Right lobe of liver (tissue), 6 donors: Measurements from ENCODE around the gene ITPR1. TPM values are rescaled to one million over a fixed set of nuclear protein-coding genes. Genes with fewer than 3 reads are reported as not detected.

ENCODE experiments used
- ATAC-seq, 4 donors: fragments of 200-7000 bp; cut with Tn5 transposase; one replicate each; pipeline ENCODE4 v1.9.1; 2020; ENCODE audit warnings: mild to moderate bottlenecking in 4 of 4, moderate library complexity in 4 of 4
- DNase-seq, 3 donors: peaks; one replicate each; pipeline ENCODE4 v3.0.0-alpha.2; 2020
- H3K27ac ChIP-seq, 3 donors: fragments of 200-600 bp; one replicate each; pipeline ENCODE4 v1.8.0; 2022
- H3K27me3 ChIP-seq, 2 donors: fragments of 200-600 bp; one replicate each; pipeline ENCODE4 v1.8.0; 2022
- H3K36me3 ChIP-seq, 4 donors: fragments of 200-600 bp; sonication (generic) in 1 of 4; one replicate each; pipeline versions ENCODE4 v1.5.1 to v1.8.0; 2017 to 2022; ENCODE audit warnings: control low read depth in 1 of 4
- H3K4me1 ChIP-seq, 4 donors: fragments of 200-600 bp; sonication (generic) in 1 of 4; one replicate each; pipeline versions ENCODE4 v1.5.1 to v1.8.0; 2017 to 2022; ENCODE audit warnings: control low read depth in 1 of 4
- H3K4me3 ChIP-seq, 3 donors: fragments of 200-600 bp; one replicate each; pipeline ENCODE4 v1.8.0; 2022
- H3K9me3 ChIP-seq, 4 donors: fragments of 200-600 bp; sonication (generic) in 1 of 4; one replicate each; pipeline versions ENCODE4 v1.5.1 to v1.8.0; 2017 to 2022; ENCODE audit warnings: control low read depth in 1 of 4
- POLR2A ChIP-seq: fragments of 450-650 bp; IDR thresholded peaks from one replicate; pipeline ENCODE4 v1.6.1; 2017; ENCODE audit warnings: antibody characterized with exemption, mild to moderate bottlenecking
- WGBS: methylation state at CpG from one replicate; pipeline ENCODE4 v1.1.6; 2018; ENCODE audit warnings: low coverage, low lambda C conversion rate; ENCODE audit not compliant: insufficient coverage; ENCODE audit errors: missing lambda C conversion rate; 5-methylcytosine and 5-hydroxymethylcytosine counted together
- intact Hi-C, 2 donors: fragments of 100-400 bp; cut with DNase I; formaldehyde crosslinking; loops; one replicate each; pipeline versions ENCODE4 v1.11.2 to v1.14.1; 2022
- total RNA-seq, 6 experiments: library from RNA; depleted of rRNA in 2 of 6; stranded (reverse); fragments of >200 nt in 2 of 6; fragmentation: NEBNext Ultra II Directional in 3 of 6; extraction: Animal tissue kit (Norgen Biotek cat#: 25700) in 3 of 6; gene quantifications; one replicate each; pipeline versions ENCODE4 v1.1.0 to v1.2.4, GENCODE V29; 2016 to 2023
- TF ChIP-seq, protein P1 (sequence below), 4 donors: fragments of 200-600 bp in 3 of 4; fragments of 450-650 bp in 1 of 4; IDR thresholded peaks; one replicate each; pipeline versions ENCODE4 v1.5.1 to v1.8.0; 2016 to 2022; ENCODE audit warnings: antibody characterized with exemption in 4 of 4, mild to moderate bottlenecking in 2 of 4
- donor health status: DM: no; HTN: yes; CAD: no.
- donor health status: DM: no; HTN: no; CAD: no.
- donor health status: DM: no; HTN: no; CAD: no.
- donor health status: DM: no; HTN: yes; CAD: no.
- donor health status: DM: no; HTN: yes; CAD: no.

ITPR1 gene
- total RNA-seq, 6 experiments from 2014 or later: 6.5 to 16.2 (median 11.5) TPM

DNA sequence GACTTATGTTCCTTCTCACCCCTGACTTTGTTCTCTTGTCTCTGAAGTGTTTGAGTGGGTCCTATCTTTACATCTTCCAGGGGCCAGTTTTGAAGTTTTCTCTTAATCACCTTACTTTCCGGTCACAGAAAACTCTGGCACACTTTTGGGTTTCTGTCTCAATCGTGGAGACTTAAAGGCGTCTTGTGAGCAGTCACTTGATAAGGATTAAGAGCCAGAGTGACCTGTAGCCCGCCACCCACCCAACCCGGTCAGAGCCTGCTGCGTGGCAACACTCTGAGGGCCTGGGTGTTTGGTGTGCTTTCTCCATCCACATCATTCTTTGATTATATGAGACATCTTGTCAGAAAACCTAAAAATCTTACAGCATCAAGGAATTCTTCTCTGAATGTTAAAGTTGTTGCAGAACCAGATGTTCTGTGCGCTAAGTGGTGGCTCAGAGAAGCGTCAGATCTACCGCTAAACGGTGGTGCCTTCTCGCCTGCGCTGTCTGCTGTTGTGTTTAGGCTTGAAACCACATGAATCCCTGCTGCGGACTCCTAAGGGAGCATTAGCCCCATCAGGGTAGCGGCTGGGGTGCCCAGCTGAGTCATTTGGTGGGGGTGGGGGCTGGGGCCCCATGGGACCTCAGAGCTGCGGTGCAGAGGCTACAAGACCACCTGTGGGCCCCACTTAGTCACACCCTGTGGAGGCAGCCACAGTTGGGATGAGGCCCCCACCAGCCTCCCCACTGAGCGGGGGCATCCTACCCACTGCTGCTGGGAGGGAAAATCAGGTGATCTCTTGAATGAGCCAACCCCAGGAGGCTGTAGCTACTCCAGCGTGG is 327.4 kb downstream of the ITPR1 start:
- Histone ChIP-seq H3K36me3 (peaks cover 0 to 2% (median 0%) of the 10 kb centered on the region in 4 donors), H3K4me1 (peaks cover 0 to 9% (median 0%) of the 10 kb centered on the region in 4 donors), H3K27me3 (no peaks in the 10 kb centered on the region), H3K9me3 (no peaks in the 10 kb centered on the region), H3K27ac (no peak overlapping the region), H3K4me3 (no peak overlapping the region)
- 100% methylated on average over 6 of the region's 17 CpGs for WGBS
- DNase-seq (no peak), ATAC-seq (no peak)
- TF ChIP-seq POLR2A: no peak
- TF ChIP-seq, protein P1, sequence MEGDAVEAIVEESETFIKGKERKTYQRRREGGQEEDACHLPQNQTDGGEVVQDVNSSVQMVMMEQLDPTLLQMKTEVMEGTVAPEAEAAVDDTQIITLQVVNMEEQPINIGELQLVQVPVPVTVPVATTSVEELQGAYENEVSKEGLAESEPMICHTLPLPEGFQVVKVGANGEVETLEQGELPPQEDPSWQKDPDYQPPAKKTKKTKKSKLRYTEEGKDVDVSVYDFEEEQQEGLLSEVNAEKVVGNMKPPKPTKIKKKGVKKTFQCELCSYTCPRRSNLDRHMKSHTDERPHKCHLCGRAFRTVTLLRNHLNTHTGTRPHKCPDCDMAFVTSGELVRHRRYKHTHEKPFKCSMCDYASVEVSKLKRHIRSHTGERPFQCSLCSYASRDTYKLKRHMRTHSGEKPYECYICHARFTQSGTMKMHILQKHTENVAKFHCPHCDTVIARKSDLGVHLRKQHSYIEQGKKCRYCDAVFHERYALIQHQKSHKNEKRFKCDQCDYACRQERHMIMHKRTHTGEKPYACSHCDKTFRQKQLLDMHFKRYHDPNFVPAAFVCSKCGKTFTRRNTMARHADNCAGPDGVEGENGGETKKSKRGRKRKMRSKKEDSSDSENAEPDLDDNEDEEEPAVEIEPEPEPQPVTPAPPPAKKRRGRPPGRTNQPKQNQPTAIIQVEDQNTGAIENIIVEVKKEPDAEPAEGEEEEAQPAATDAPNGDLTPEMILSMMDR (IDR thresholded peaks at IDR 0.05): no peak
- intact Hi-C loops: no loop called here

DNA sequence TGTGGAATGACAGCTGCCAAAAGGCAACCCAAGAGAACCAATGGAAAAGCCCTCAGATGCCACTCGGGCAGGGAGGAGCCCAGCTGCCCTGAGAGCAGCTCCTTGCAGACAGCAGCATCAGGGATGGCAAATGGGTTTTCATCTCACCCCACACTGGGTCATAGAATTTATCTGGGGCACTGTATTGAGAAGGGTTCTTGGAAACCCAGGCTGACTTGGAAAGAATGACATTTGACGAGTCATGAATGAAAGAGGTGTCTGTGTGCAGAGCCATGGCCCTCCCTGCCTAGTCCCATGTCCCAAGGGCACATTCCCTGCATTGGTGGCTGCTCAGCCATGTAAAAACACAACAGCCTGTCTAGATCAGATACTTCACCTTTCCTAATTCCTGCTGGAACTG is 328.2 kb downstream of the ITPR1 start:
- no peak for DNase-seq
- H3K27ac ChIP-seq: no peak overlapping the region
- 100% methylated on average over 1 of the region's 2 CpGs for WGBS
- TF ChIP-seq, protein P1 (IDR thresholded peaks at IDR 0.05): no peak
- no peak for TF ChIP-seq POLR2A
- H3K4me1 ChIP-seq: peaks cover 0 to 17% (median 0%) of the 10 kb centered on the region in 4 donors
- H3K27me3 ChIP-seq: no peaks in the 10 kb centered on the region
- no peak overlapping the region for H3K4me3 ChIP-seq
- intact Hi-C loops: no loop called here
- H3K36me3 ChIP-seq: peaks cover 0 to 2% (median 0%) of the 10 kb centered on the region in 4 donors
- no peak for ATAC-seq
- no peaks in the 10 kb centered on the region for H3K9me3 ChIP-seq

DNA sequence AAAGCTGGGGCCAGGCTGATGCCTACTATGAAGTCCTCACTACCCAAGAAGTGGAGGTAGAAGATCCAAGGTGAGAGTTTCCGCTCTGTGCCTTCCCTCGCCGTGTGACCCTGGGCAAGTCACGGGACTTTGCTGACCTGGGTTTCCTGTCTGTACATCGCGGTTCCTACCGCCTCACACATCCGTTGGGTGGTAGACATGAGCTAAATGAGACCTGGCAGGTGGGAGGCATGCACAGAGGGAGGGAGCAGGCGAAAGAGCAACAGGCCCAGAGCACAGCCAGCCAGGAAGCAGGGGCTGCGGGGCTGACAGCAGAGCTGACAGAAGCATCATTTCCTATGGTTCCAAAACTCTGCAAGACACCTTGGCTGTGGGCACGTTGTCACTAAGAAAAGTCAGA is 328.8 kb downstream of the ITPR1 start:
- intact Hi-C loops: no loop called here
- Histone ChIP-seq H3K36me3 (peaks cover 0 to 2% (median 0%) of the 10 kb centered on the region in 4 donors), H3K27me3 (no peaks in the 10 kb centered on the region), H3K27ac (no peak overlapping the region), H3K4me3 (no peak overlapping the region), H3K9me3 (no peaks in the 10 kb centered on the region), H3K4me1 (peaks cover 0 to 23% (median 0%) of the 10 kb centered on the region in 4 donors)
- DNase-seq: no peak
- 71% methylated on average over 7 of the region's 11 CpGs for WGBS
- TF ChIP-seq POLR2A: no peak
- TF ChIP-seq, protein P1 (IDR thresholded peaks at IDR 0.05): no peak
- ATAC-seq: no peak

DNA sequence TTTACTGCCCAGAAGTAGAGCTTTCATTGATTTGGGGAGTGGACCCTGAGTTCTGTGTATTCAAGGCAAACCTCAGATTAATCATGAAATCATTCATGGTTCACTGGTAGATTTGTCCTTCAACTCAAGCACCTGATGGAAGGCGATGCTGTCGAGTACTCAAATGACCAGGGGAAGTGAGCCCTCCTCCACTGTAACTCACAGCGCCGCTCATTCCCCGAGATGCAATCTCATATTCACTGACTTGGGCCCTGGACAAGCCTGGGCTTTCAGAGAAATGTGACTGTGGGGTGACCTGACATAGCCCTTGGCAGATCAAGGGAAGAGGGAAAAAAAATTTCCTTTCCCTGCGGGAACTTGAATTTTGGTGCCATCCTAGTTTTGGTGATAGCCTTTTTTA is 329.4 kb downstream of the ITPR1 start:
- WGBS: 100% methylated on average over 5 of the region's 6 CpGs
- TF ChIP-seq, protein P1 (IDR thresholded peaks at IDR 0.05): no peak
- ATAC-seq (no peak), DNase-seq (no peak)
- H3K4me1 ChIP-seq: peaks cover 0 to 24% (median 0%) of the 10 kb centered on the region in 4 donors
- no peaks in the 10 kb centered on the region for H3K27me3 ChIP-seq
- intact Hi-C loops: no loop called here
- H3K9me3 ChIP-seq: no peaks in the 10 kb centered on the region
- no peak overlapping the region for H3K4me3 ChIP-seq
- H3K27ac ChIP-seq: no peak overlapping the region
- no peaks in the 10 kb centered on the region for H3K36me3 ChIP-seq
